ENCODE data around the gene DOCK3.

DNA sequence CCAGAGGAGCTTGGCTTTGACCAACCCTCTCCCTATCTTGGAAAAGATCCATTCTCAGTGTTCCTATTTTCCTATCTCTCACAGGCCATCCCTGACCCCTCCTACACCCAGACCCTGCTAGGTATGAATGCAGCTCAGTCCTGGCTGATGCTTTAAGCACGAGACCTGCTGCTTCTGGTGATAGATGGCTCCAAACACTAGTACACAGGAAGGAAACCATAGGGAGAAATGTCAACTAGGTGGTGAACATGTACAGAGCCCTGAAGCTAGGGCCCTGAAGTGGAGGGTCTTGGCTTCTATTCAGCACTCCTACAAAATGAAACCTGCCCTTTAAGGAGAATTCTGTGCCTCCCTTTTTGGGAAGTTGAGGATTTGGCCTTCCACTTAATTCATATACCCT lies 662.9 kb downstream of the DOCK3 start:
- TF ChIP-seq ZNF8 (CRISPR knock-in tag; IDR thresholded peaks at IDR 0.05) = no peak
- no peak for TF ChIP-seq CREB5 (CRISPR knock-in tag; IDR thresholded peaks at IDR 0.05; ENCODE audit: low read depth)
- no peak for TF ChIP-seq ZNF70 (CRISPR knock-in tag; IDR thresholded peaks at IDR 0.05)
- TF ChIP-seq ZFP3 (CRISPR knock-in tag; IDR thresholded peaks at IDR 0.05) = no peak
- TF ChIP-seq POU6F1 (CRISPR knock-in tag; IDR thresholded peaks at IDR 0.05; ENCODE audit: borderline replicate concordance, low read depth) = no peak
- TF ChIP-seq, protein P1, sequence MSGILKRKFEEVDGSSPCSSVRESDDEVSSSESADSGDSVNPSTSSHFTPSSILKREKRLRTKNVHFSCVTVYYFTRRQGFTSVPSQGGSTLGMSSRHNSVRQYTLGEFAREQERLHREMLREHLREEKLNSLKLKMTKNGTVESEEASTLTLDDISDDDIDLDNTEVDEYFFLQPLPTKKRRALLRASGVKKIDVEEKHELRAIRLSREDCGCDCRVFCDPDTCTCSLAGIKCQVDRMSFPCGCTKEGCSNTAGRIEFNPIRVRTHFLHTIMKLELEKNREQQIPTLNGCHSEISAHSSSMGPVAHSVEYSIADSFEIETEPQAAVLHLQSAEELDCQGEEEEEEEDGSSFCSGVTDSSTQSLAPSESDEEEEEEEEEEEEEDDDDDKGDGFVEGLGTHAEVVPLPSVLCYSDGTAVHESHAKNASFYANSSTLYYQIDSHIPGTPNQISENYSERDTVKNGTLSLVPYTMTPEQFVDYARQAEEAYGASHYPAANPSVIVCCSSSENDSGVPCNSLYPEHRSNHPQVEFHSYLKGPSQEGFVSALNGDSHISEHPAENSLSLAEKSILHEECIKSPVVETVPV (CRISPR knock-in tag; IDR thresholded peaks at IDR 0.05) = no peak
- TF ChIP-seq TOX (CRISPR knock-in tag; IDR thresholded peaks at IDR 0.05; ENCODE audit: borderline replicate concordance) = no peak
- TF ChIP-seq RARB (CRISPR knock-in tag; IDR thresholded peaks at IDR 0.05) = no peak
- no peak for TF ChIP-seq TCF4 (CRISPR knock-in tag; IDR thresholded peaks at IDR 0.05; ENCODE audit: borderline replicate concordance)
- TF ChIP-seq PATZ1 (CRISPR knock-in tag; IDR thresholded peaks at IDR 0.05; ENCODE audit: borderline replicate concordance) = no peak
- TF ChIP-seq, protein P2, sequence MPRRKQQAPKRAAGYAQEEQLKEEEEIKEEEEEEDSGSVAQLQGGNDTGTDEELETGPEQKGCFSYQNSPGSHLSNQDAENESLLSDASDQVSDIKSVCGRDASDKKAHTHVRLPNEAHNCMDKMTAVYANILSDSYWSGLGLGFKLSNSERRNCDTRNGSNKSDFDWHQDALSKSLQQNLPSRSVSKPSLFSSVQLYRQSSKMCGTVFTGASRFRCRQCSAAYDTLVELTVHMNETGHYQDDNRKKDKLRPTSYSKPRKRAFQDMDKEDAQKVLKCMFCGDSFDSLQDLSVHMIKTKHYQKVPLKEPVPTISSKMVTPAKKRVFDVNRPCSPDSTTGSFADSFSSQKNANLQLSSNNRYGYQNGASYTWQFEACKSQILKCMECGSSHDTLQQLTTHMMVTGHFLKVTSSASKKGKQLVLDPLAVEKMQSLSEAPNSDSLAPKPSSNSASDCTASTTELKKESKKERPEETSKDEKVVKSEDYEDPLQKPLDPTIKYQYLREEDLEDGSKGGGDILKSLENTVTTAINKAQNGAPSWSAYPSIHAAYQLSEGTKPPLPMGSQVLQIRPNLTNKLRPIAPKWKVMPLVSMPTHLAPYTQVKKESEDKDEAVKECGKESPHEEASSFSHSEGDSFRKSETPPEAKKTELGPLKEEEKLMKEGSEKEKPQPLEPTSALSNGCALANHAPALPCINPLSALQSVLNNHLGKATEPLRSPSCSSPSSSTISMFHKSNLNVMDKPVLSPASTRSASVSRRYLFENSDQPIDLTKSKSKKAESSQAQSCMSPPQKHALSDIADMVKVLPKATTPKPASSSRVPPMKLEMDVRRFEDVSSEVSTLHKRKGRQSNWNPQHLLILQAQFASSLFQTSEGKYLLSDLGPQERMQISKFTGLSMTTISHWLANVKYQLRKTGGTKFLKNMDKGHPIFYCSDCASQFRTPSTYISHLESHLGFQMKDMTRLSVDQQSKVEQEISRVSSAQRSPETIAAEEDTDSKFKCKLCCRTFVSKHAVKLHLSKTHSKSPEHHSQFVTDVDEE (CRISPR knock-in tag; IDR thresholded peaks at IDR 0.05) = no peak
